Measurements from ENCODE around the gene TAF4. TPM values are rescaled to one million over a fixed set of nuclear protein-coding genes. Genes with fewer than 3 reads are reported as not detected.

The TAF4 gene
- total RNA-seq, 1 experiment from 2014 or later: 4.9 TPM

- DNase-seq (ENCODE audit: low spot score): no peak
These were observed 43.8 kb downstream of the TAF4 start for GRCh38 chr20:62021793-62022385.

- DNase-seq (ENCODE audit: low spot score): no peak
These were observed 44.6 kb downstream of the TAF4 start for GRCh38 chr20:62020935-62021701.

- DNase-seq (ENCODE audit: low spot score): no peak
These were observed 45.7 kb downstream of the TAF4 start for GRCh38 chr20:62019881-62020492.

- no peak for DNase-seq (ENCODE audit: low spot score)
These were observed 46.4 kb downstream of the TAF4 start for GRCh38 chr20:62019144-62019805.

- DNase-seq (ENCODE audit: low spot score): no peak
These were observed 47.1 kb downstream of the TAF4 start for GRCh38 chr20:62018437-62019143.

- no peak for DNase-seq (ENCODE audit: low spot score)
These were observed 50.0 kb downstream of the TAF4 start for GRCh38 chr20:62015540-62016288.

- no peak for DNase-seq (ENCODE audit: low spot score)
These were observed 50.7 kb downstream of the TAF4 start for GRCh38 chr20:62014889-62015537.

- no peak for DNase-seq (ENCODE audit: low spot score)
These were observed 51.2 kb downstream of the TAF4 start for GRCh38 chr20:62014488-62014775.

GRCh38 chr20:62012631-62013030 is 53.0 kb downstream of the TAF4 start:
- DNase-seq (ENCODE audit: low spot score): no peak

- no peak for DNase-seq (ENCODE audit: low spot score)
These were observed 53.6 kb downstream of the TAF4 start for GRCh38 chr20:62011938-62012534.

GRCh38 chr20:62011403-62011790 is 54.3 kb downstream of the TAF4 start:
- DNase-seq (ENCODE audit: low spot score): no peak

- peak; percentile 16 for DNase-seq (ENCODE audit: low spot score)
These were observed 54.9 kb downstream of the TAF4 start for GRCh38 chr20:62010551-62011402.

- DNase-seq (ENCODE audit: low spot score): no peak
These were observed 55.7 kb downstream of the TAF4 start for GRCh38 chr20:62009869-62010445.

- DNase-seq (ENCODE audit: low spot score): no peak
These were observed 56.4 kb downstream of the TAF4 start for GRCh38 chr20:62009322-62009721.

GRCh38 chr20:62008643-62009183 is 57.0 kb downstream of the TAF4 start:
- no peak for DNase-seq (ENCODE audit: low spot score)

- DNase-seq (ENCODE audit: low spot score): no peak
These were observed 58.5 kb downstream of the TAF4 start for GRCh38 chr20:62007127-62007647.

- no peak for DNase-seq (ENCODE audit: low spot score)
These were observed 59.2 kb downstream of the TAF4 start for GRCh38 chr20:62006482-62006881.

- DNase-seq (ENCODE audit: low spot score): no peak
These were observed 61.1 kb downstream of the TAF4 start for GRCh38 chr20:62004614-62005013.
